Fibroblast of pulmonary artery (primary cell): ENCODE data around the gene PCSK5.

Source experiments
- DNase-seq: peaks from one replicate; pipeline ENCODE4 v3.0.0-alpha.2; 2010; ENCODE audit warnings: low read depth
- H3K4me3 ChIP-seq: replicated peaks from 2 replicates; pipeline ENCODE4 v1.5.1; 2011; ENCODE audit warnings: low read depth, mild to moderate bottlenecking, control low read depth, low read length, moderate library complexity
- CTCF ChIP-seq: IDR thresholded peaks from 2 replicates; pipeline ENCODE4 v1.5.1; 2011; ENCODE audit warnings: mild to moderate bottlenecking, control low read depth, low read length, inconsistent platforms; ENCODE audit errors: missing control alignments

Gene PCSK5

GRCh38 chr9:76200745-76201144 is 310.3 kb downstream of the PCSK5 start:
- no peak for DNase-seq
- H3K4me3 ChIP-seq, result no peak overlapping the region
- no peak for TF ChIP-seq CTCF

DNA sequence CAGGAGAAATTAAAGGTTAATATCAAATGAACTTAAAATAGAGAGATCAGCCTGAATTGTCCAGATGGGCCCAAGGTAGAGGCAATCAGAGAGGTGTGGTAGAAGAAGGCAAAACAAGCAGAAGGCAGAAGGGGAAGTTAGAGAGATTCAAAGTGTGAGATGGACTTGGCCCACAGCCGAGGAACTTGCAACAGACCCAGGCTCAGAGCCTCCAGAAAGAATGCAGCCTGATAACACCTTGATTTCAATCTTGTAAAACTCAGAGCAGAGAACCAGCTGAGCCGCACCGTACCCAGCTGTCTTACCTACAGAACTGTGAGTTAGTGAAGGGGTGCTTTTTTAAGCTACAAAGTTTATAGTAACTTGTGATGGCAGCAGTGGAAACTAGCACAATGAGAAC is 312.9 kb downstream of the PCSK5 start:
- DNase-seq, result peak; percentile 47
- no peak for TF ChIP-seq CTCF
- no peak overlapping the region for H3K4me3 ChIP-seq

- TF ChIP-seq CTCF, result no peak
- no peak for DNase-seq
- no peak overlapping the region for H3K4me3 ChIP-seq
Observed at GRCh38 chr9:76206821-76207220, 316.3 kb downstream of the PCSK5 start.

DNA sequence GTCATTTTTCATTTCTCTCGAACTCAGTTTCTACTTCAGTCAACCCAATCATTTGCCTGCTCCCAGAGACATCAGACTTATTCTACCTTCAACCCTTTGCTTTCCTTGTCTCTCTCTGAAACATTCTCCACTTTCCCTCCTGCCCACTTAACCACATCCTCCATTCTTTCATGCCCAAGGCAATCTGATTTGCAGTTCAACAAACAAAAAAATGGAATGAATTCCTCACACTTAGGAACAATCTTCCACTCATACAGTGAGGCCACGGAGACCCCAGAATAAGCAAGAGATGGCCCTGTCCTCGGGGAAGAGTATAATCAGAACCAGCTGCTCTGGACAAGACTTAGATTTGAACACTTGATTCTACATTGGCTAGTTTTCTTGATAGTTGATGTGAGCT is 323.3 kb downstream of the PCSK5 start:
- no peak for TF ChIP-seq CTCF
- DNase-seq, result no peak
- no peak overlapping the region for H3K4me3 ChIP-seq

DNA sequence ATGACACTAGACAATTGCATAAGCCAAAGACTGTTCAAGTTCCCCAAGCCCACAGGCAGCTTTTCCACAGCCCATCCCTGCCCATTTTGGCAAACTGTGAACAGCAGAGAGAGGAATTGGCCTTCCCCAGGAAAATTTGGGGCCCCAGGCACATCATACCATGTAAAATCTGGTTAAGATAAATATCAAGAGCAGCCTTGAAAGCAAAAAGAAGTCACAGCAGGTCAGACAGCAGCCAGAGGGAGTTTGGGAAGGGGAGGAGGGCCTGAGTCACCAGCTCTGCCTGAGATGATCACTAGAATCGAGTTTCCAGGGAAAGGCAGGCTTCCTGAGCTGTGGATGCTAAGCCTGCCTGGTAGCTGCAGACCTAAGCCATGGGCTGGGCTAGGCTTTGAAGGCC is 324.6 kb downstream of the PCSK5 start:
- peak; percentile 61 for DNase-seq
- H3K4me3 ChIP-seq, result no peak overlapping the region

GRCh38 chr9:76216161-76216649 is 325.7 kb downstream of the PCSK5 start:
- DNase-seq, result peak; percentile 97
- no peak overlapping the region for H3K4me3 ChIP-seq
- no peak for TF ChIP-seq CTCF

More for the DNA sequence above, 324.6 kb downstream of the PCSK5 start:
- peak; percentile 10 for TF ChIP-seq CTCF

DNA sequence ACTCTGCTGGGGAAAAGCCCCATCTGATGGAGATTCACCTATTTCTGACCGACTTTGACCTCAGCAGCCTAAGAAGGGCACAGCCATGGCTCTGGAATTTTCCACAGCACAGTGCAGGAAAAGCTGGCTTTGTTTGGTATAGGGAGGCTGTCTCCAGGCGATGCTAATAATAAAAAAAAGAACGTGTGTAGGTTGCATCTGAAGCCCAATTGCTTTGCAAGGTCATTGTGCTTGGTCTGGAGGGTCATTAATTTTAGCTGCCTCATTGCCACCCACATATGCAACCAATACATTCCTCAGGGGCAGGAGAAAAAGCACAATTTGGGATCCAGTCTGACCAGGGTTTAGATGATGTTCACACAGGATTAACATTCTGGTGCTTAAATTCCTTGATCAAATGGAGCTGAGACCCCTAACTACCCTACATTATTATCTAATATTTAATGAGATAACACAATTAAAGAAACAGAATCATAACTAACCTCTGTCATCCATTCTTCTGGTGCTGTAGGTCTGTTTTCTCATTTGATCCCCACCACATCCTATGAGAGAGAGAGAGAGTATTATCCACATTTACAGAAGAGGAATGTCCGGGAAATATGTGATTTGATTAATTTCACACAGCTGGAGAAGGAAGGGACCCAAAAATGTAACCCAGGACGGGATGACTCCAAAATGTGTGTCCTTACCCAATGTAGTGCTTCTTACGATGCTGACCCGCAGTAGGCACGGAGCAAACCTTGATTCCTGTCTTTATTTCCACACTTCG is 327.8 kb downstream of the PCSK5 start:
- TF ChIP-seq CTCF, result no peak
- DNase-seq, result no peak
- H3K4me3 ChIP-seq, result no peak overlapping the region
